ENCODE results near the gene RDH11.

The RDH11 gene

GRCh38 chr14:67630186-67630585, 65.4 kb downstream of the RDH11 start (continued):
- TF ChIP-seq ZNF555 (tag by site-specific recombination; conservative IDR thresholded peaks at IDR 0.05) = no peak

GRCh38 chr14:67627519-67627918, 68.0 kb downstream of the RDH11 start:
- TF ChIP-seq ZNF121 (tag by site-specific recombination; IDR thresholded peaks at IDR 0.05) = 0 out of 2 replicates have a peak, but pooled peaks have one; percentile 37
- no peak for TF ChIP-seq ZNF449 (tag by site-specific recombination; IDR thresholded peaks at IDR 0.05)
- no peak for TF ChIP-seq ZNF639 (tag by site-specific recombination; IDR thresholded peaks at IDR 0.05)
- no peak overlapping the region for H3K27ac ChIP-seq (ENCODE audit: extremely low read depth, low read depth, low read length)
- H3K9me3 ChIP-seq (ENCODE audit: control insufficient read depth, insufficient read depth, low read depth, low read length) = no peaks in the 10 kb centered on the region
- ChIA-PET CTCF (interaction anchor here (1.5 kb wide), 1 partner anchor 9 kb away, joined by 3 read pairs; no protein-coding TSS in a partner anchor), POLR2A (no interaction called here)
- peaks cover 0 to 11% of the 10 kb centered on the region in 2 experiments; a peak in 2 of 3 replicates for H3K36me3 ChIP-seq (ENCODE audit: control insufficient read depth in 2 of 2, insufficient read depth in 1 of 2, low read length in 2 of 2)
- H3K4me1 ChIP-seq (ENCODE audit: control insufficient read depth, insufficient read depth, low read length) = peaks cover 5% of the 10 kb centered on the region; the same call in 1 of the 2 replicates
- H3K4me3 ChIP-seq (ENCODE audit: low read depth, low read length) = no peak overlapping the region

Data from HEK293 (cell line).